Naive B cell (primary cell): ENCODE results near the gene TFG. TPM values are rescaled to one million over a fixed set of nuclear protein-coding genes. Genes with fewer than 3 reads are reported as not detected.

ENCODE experiments used
- polyA plus RNA-seq, 6 donors: library from polyadenylated mRNA; unstranded; fragments of 300-500 nt; fragmentation: Illumina TruSeq; gene quantifications; one replicate each; pipeline ENCODE4 v1.2.3, GENCODE V29; 2021; ENCODE audit warnings: low read depth in 6 of 6

The TFG gene
- polyA plus RNA-seq, 6 donors from 2014 or later: 37.8 to 51.4 (median 44.5) TPM

Other genes starting within 250 kb of the TFG start
- gene TMEM45A, start 216.9 kb upstream of the TFG start, polyA plus RNA-seq: under 1 TPM in 1 of 6 donors, not detected in 5; 0.05 TPM
- gene ADGRG7, start 99.9 kb upstream of the TFG start, polyA plus RNA-seq: not detected